Lower lobe of right lung (tissue), 2 donors: ENCODE results near the gene C16orf74. TPM values are rescaled to one million over a fixed set of nuclear protein-coding genes. Genes with fewer than 3 reads are reported as not detected.

Experiments used
- ATAC-seq, 2 donors: fragments of 200-7000 bp; cut with Tn5 transposase; one replicate each; pipeline ENCODE4 v1.9.1; 2020 to 2022; ENCODE audit warnings: mild to moderate bottlenecking in 2 of 2, moderate library complexity in 2 of 2
- DNase-seq: peaks from one replicate; pipeline ENCODE4 v3.0.0-alpha.2; 2020
- H3K27ac ChIP-seq: fragments of 200-600 bp; one replicate; pipeline ENCODE4 v1.8.0; 2022
- H3K27me3 ChIP-seq: fragments of 200-600 bp; one replicate; pipeline ENCODE4 v1.8.0; 2022; ENCODE audit warnings: low read depth
- H3K36me3 ChIP-seq: fragments of 200-600 bp; one replicate; pipeline ENCODE4 v1.8.0; 2022; ENCODE audit warnings: mild to moderate bottlenecking
- H3K4me1 ChIP-seq: fragments of 200-600 bp; one replicate; pipeline ENCODE4 v1.8.0; 2022
- H3K4me3 ChIP-seq: fragments of 200-600 bp; one replicate; pipeline ENCODE4 v1.8.0; 2022; ENCODE audit warnings: mild to moderate bottlenecking
- H3K9me3 ChIP-seq: fragments of 200-600 bp; one replicate; pipeline ENCODE4 v1.8.0; 2022
- CTCF ChIP-seq: fragments of 200-600 bp; IDR thresholded peaks from one replicate; pipeline ENCODE4 v1.8.0; 2022; ENCODE audit warnings: antibody characterized with exemption, mild to moderate bottlenecking
- intact Hi-C: fragments of 100-400 bp; cut with DNase I; formaldehyde crosslinking; loops from one replicate; pipeline ENCODE4 v1.11.0; 2022
- total RNA-seq: library from RNA; stranded (reverse); fragmentation: NEBNext Ultra II Directional; extraction: Animal tissue kit (Norgen Biotek cat#: 25700); gene quantifications from one replicate; pipeline ENCODE4 v1.2.1, GENCODE V29; 2021
- donor health status: DM: no; HTN: yes; CAD: no; lungs with severe emphysema.

Gene C16orf74
- total RNA-seq, 1 donor from 2014 or later = 1.5 TPM

- H3K4me3 ChIP-seq = no peak overlapping the region
- peak; percentile 15 for DNase-seq
- H3K27ac ChIP-seq = no peak overlapping the region
- no peaks in the 10 kb centered on the region for H3K27me3 ChIP-seq
- H3K9me3 ChIP-seq = no peaks in the 10 kb centered on the region
- peaks cover 22% of the 10 kb centered on the region for H3K4me1 ChIP-seq
- no peak for TF ChIP-seq CTCF
- peaks cover 91% of the 10 kb centered on the region for H3K36me3 ChIP-seq
- ATAC-seq = no peak
- intact Hi-C loops = no loop called here
Measured at GRCh38 chr16:85670840-85671239, 80.1 kb downstream of the C16orf74 start.

- ATAC-seq = no peak
- peaks cover 95% of the 10 kb centered on the region for H3K36me3 ChIP-seq
Measured at GRCh38 chr16:85668676-85669424, 82.0 kb downstream of the C16orf74 start.

GRCh38 chr16:85667841-85668413 is 83.0 kb downstream of the C16orf74 start:
- Histone ChIP-seq H3K9me3 (no peaks in the 10 kb centered on the region), H3K36me3 (peaks cover 98% of the 10 kb centered on the region), H3K4me3 (no peak overlapping the region), H3K27me3 (no peaks in the 10 kb centered on the region), H3K27ac (no peak overlapping the region), H3K4me1 (no peaks in the 10 kb centered on the region)
- intact Hi-C loops = no loop called here
- peak; percentile 30 for DNase-seq
- no peak for TF ChIP-seq CTCF
- no peak for ATAC-seq

More at GRCh38 chr16:85668676-85669424, 82.0 kb downstream of the C16orf74 start:
- intact Hi-C loops = no loop called here
- DNase-seq = peak; percentile 12
- peaks cover 6% of the 10 kb centered on the region for H3K4me1 ChIP-seq
- H3K27ac ChIP-seq = no peak overlapping the region
- H3K27me3 ChIP-seq = no peaks in the 10 kb centered on the region
- H3K4me3 ChIP-seq = no peak overlapping the region
- no peaks in the 10 kb centered on the region for H3K9me3 ChIP-seq
- TF ChIP-seq CTCF = no peak

GRCh38 chr16:85667261-85667660 is 83.6 kb downstream of the C16orf74 start:
- Histone ChIP-seq H3K27ac (no peak overlapping the region), H3K4me3 (no peak overlapping the region), H3K4me1 (no peaks in the 10 kb centered on the region), H3K9me3 (no peaks in the 10 kb centered on the region), H3K27me3 (no peaks in the 10 kb centered on the region), H3K36me3 (peaks cover 98% of the 10 kb centered on the region)
- DNase-seq (peak; percentile 29), ATAC-seq (no peak)
- no peak for TF ChIP-seq CTCF
- intact Hi-C loops = no loop called here

- Histone ChIP-seq H3K27me3 (no peaks in the 10 kb centered on the region), H3K27ac (no peak overlapping the region), H3K4me1 (no peaks in the 10 kb centered on the region), H3K4me3 (no peak overlapping the region), H3K36me3 (peaks cover 100% of the 10 kb centered on the region), H3K9me3 (no peaks in the 10 kb centered on the region)
- DNase-seq = peak; percentile 38
- intact Hi-C loops = no loop called here
- no peak for TF ChIP-seq CTCF
- no peak for ATAC-seq
Measured at GRCh38 chr16:85665929-85666328, 85.0 kb downstream of the C16orf74 start.
